ENCODE results near the gene ZNF397. TPM values are rescaled to one million over a fixed set of nuclear protein-coding genes. Genes with fewer than 3 reads are reported as not detected.
A peak's percentile ranks its signal among the peaks of the same experiment; 100 is the strongest.

The ZNF397 gene
- 21.9 TPM for polyA plus RNA-seq (2012; ENCODE audit: insufficient read depth, insufficient read length, low read depth)

- DNase-seq, result peak; percentile 93
- peak within 1 kb of the TSS; percentile 80 for H3K4me3 ChIP-seq (ENCODE audit: low read depth, low read length)
- H3K4me1 ChIP-seq, result no peaks in the 10 kb centered on the region
- TF ChIP-seq CTCF (IDR thresholded peaks at IDR 0.05; ENCODE audit: low read depth, low read length), result no peak
- H3K36me3 ChIP-seq, result peaks cover 30% of the 10 kb centered on the region
- H3K9me3 ChIP-seq, result no peaks in the 10 kb centered on the region
- H3K27me3 ChIP-seq, result no peaks in the 10 kb centered on the region
Measured at GRCh38 chr18:35240664-35241447, at the start of gene ZNF397. ZNF397 (plus strand) TSS chr18:35241034; CDS start chr18:35242471, 1,437 bp downstream.

DNA sequence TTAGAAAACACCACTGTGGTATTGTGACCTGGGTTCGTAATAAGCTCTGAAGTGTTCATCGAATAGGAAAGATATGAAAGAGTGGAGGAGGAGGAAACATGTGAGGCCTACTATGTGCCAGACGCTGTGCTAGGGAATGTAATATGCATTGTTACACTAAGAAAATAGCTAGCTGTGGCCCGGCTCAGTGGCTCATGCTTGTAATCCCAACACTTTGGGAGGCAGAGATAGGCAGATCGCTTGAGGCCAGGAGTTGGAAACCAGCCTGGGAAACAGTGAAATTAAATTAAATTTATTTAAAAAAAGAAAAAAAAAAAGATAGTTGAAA is 49.2 kb upstream of the ZNF397 start:
- no peak for TF ChIP-seq CTCF (IDR thresholded peaks at IDR 0.05; ENCODE audit: low read depth, low read length)
- Histone ChIP-seq H3K27me3 (no peaks in the 10 kb centered on the region), H3K4me3 (ENCODE audit: low read depth, low read length) (no peak overlapping the region), H3K9me3 (no peaks in the 10 kb centered on the region), H3K36me3 (no peaks in the 10 kb centered on the region), H3K4me1 (no peaks in the 10 kb centered on the region)
- no peak for DNase-seq

DNA sequence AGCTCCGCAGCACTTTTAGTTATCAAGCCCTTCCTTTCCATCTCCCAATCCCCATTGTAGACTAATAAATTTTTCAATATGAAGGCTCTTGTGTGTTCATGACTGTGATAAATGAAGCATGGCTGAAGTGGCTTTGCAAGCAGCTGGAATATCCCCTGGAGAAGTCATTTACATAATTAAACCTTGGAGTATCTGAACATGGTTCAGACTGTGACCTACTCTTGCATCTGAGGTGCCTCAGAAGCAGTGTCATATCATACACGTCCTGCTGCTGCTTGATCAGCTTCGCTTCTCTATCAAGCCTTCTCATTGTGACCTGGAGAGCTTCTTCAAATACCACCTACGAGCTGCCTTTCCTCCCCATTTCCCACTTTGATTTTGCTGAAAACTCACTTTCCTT is 48.4 kb upstream of the ZNF397 start:
- Histone ChIP-seq H3K4me1 (no peaks in the 10 kb centered on the region), H3K9me3 (no peaks in the 10 kb centered on the region), H3K4me3 (ENCODE audit: low read depth, low read length) (no peak overlapping the region), H3K36me3 (no peaks in the 10 kb centered on the region), H3K27me3 (no peaks in the 10 kb centered on the region)
- no peak for DNase-seq
- no peak for TF ChIP-seq CTCF (IDR thresholded peaks at IDR 0.05; ENCODE audit: low read depth, low read length)

DNA sequence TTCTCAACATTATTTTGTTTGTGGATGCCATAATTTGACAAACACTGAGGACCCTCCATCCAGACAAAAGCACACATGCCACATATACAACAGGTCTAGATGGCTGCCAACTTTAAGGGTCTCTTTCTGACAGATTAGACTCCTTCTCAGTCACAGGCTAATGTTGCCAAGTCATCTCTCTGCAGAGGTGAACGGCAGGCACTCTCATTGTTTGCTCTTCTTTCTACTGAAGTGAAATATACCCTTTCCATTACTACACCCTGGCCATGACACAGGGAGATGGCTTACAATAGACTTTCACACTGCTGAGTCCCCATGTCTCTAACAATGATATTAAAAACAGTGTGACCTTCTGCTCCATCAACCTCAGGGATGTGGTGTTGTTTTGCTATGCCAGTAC is 47.5 kb upstream of the ZNF397 start:
- H3K27me3 ChIP-seq, result no peaks in the 10 kb centered on the region
- TF ChIP-seq CTCF (IDR thresholded peaks at IDR 0.05; ENCODE audit: low read depth, low read length), result no peak
- DNase-seq, result no peak
- H3K4me3 ChIP-seq (ENCODE audit: low read depth, low read length), result no peak overlapping the region
- H3K36me3 ChIP-seq, result no peaks in the 10 kb centered on the region
- H3K9me3 ChIP-seq, result no peaks in the 10 kb centered on the region
- H3K4me1 ChIP-seq, result no peaks in the 10 kb centered on the region

DNA sequence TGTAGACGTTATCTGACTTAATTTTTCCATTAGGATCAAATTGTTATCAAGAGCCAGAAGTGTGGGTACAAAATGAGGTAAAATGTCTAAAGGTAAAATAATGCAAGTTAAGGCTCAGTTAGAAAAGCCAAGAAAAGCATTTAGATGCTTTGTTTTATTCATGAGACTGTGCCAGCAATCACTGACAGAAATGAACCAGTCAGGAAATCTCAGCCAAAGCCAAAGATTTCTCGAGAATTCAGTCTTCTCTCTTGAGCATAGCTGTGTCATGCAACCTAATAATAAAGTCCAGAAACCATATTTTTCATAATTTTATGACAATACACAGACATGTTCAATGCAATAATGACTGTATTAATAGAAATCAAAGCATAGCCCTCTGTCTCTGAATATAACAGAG is 43.5 kb upstream of the ZNF397 start:
- TF ChIP-seq CTCF (IDR thresholded peaks at IDR 0.05; ENCODE audit: low read depth, low read length), result no peak
- DNase-seq, result no peak

DNA sequence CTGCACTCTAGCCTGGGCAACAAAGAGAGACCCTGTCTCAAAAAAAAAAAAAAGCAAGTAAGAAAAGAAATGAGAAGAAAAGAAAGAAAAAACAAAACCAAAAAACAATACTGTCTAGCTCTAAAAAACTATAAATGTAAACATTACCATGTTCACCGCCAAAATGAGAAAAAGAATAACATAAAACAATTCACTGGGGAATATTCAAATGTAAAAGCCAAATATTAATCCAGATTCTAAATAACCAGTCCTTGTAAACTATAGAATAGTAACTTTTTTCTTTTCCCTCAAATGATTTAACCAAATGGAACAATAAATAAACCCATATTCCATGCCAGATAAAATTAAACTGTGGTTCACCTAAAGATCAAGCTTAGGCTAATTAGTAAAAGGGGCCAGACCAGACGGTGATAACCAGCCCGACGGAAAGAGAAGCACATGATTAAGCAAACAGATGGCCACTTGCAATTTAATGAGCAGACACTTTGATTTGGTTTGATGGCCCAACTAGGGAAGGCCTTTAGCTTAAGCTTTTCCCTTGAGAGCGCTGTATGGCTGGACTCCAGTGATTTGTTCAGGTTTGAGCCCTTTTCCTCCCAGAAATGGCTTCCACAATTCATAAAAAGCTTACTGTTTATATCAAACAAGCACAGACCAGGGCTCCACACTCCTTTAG is 39.4 kb upstream of the ZNF397 start:
- peak; percentile 44 for DNase-seq
- Histone ChIP-seq H3K4me1 (no peaks in the 10 kb centered on the region), H3K36me3 (no peaks in the 10 kb centered on the region), H3K27me3 (no peaks in the 10 kb centered on the region), H3K4me3 (ENCODE audit: low read depth, low read length) (no peak overlapping the region), H3K9me3 (no peaks in the 10 kb centered on the region)
- no peak for TF ChIP-seq CTCF (IDR thresholded peaks at IDR 0.05; ENCODE audit: low read depth, low read length)

More for the DNA sequence above, 43.5 kb upstream of the ZNF397 start:
- no peak overlapping the region for H3K4me3 ChIP-seq (ENCODE audit: low read depth, low read length)
- no peaks in the 10 kb centered on the region for H3K9me3 ChIP-seq
- no peaks in the 10 kb centered on the region for H3K27me3 ChIP-seq
- H3K4me1 ChIP-seq, result no peaks in the 10 kb centered on the region
- H3K36me3 ChIP-seq, result no peaks in the 10 kb centered on the region
